GM10847 (cell line): Measurements from ENCODE around the gene SYT1.

Experiments
- POLR2A ChIP-seq: IDR thresholded peaks from 2 replicates; pipeline ENCODE4 v1.6.1; 2011; ENCODE audit not compliant: insufficient read length; ENCODE audit errors: extremely low read depth

Gene SYT1

GRCh38 chr12:79191391-79191790, 326.8 kb downstream of the SYT1 start:
- no peak for TF ChIP-seq POLR2A

GRCh38 chr12:79194595-79194994, 330.0 kb downstream of the SYT1 start:
- TF ChIP-seq POLR2A = no peak

GRCh38 chr12:79199166-79199565, 334.6 kb downstream of the SYT1 start:
- TF ChIP-seq POLR2A = no peak

- no peak for TF ChIP-seq POLR2A
Observed at GRCh38 chr12:79200176-79200575, 335.6 kb downstream of the SYT1 start.

- TF ChIP-seq POLR2A = no peak
Observed at GRCh38 chr12:79203058-79203647, 338.6 kb downstream of the SYT1 start.

- TF ChIP-seq POLR2A = no peak
Observed at GRCh38 chr12:79206871-79207270, 342.3 kb downstream of the SYT1 start.

- no peak for TF ChIP-seq POLR2A
Observed at GRCh38 chr12:79217306-79217705, 352.7 kb downstream of the SYT1 start.

GRCh38 chr12:79223210-79223609, 358.6 kb downstream of the SYT1 start:
- TF ChIP-seq POLR2A = no peak

GRCh38 chr12:79223761-79224160, 359.2 kb downstream of the SYT1 start:
- TF ChIP-seq POLR2A = no peak

GRCh38 chr12:79227091-79227490, 362.5 kb downstream of the SYT1 start:
- no peak for TF ChIP-seq POLR2A

GRCh38 chr12:79227646-79228045, 363.1 kb downstream of the SYT1 start:
- TF ChIP-seq POLR2A = no peak

GRCh38 chr12:79233341-79233781, 368.8 kb downstream of the SYT1 start:
- no peak for TF ChIP-seq POLR2A

- TF ChIP-seq POLR2A = no peak
Observed at GRCh38 chr12:79236920-79237319, 372.3 kb downstream of the SYT1 start.

GRCh38 chr12:79238246-79238645, 373.7 kb downstream of the SYT1 start:
- TF ChIP-seq POLR2A = no peak

- TF ChIP-seq POLR2A = no peak
Observed at GRCh38 chr12:79247494-79247893, 382.9 kb downstream of the SYT1 start.

GRCh38 chr12:79250186-79250585, 385.6 kb downstream of the SYT1 start:
- TF ChIP-seq POLR2A = no peak

GRCh38 chr12:79250960-79251755, 386.6 kb downstream of the SYT1 start:
- no peak for TF ChIP-seq POLR2A
